K562 (cell line): Measurements from ENCODE around the gene STEAP1B. TPM values are rescaled to one million over a fixed set of nuclear protein-coding genes. Genes with fewer than 3 reads are reported as not detected.
A peak's percentile ranks its signal among the peaks of the same experiment; 100 is the strongest.
"Not testable (repeated sequence)": the region's sequence is repeated elsewhere in the genome, so short reads cannot be mapped to it uniquely, and the experiment has no call there.

Experiments
- BHLHE40 ChIP-seq: IDR thresholded peaks from 2 replicates; pipeline ENCODE4 v1.6.1; 2011; ENCODE audit warnings: low read length, improper control_type of control experiment
- CBFB ChIP-seq: sonication (generic); formaldehyde crosslinking; IDR thresholded peaks from 2 replicates; pipeline ENCODE4 v1.4.0; 2020; ENCODE audit warnings: mild to moderate bottlenecking, missing genetic modification reagents
- CREB1 ChIP-seq, 2 experiments: sonication (generic) in 1 of 2; formaldehyde crosslinking in 1 of 2; IDR thresholded peaks; 2 replicates each; pipeline versions ENCODE4 v1.6.1 to v1.8.0; 2012 to 2022; ENCODE audit warnings: inconsistent platforms in 1 of 2, mild to moderate bottlenecking in 1 of 2, missing genetic modification reagents in 1 of 2, moderate library complexity in 1 of 2
- CREM ChIP-seq: IDR thresholded peaks from 2 replicates; pipeline ENCODE4 v1.6.1; 2014; ENCODE audit warnings: antibody characterized with exemption, low read depth
- CTBP1 ChIP-seq: fragments of 450-650 bp; IDR thresholded peaks from 2 replicates; pipeline ENCODE4 v1.6.1; 2016; ENCODE audit warnings: borderline replicate concordance
- E2F6 ChIP-seq, 2 experiments: IDR thresholded peaks; 2 replicates each; pipeline ENCODE4 v1.6.1; 2011; ENCODE audit warnings: borderline replicate concordance in 1 of 2, control low read depth in 1 of 2, low read depth in 1 of 2, low read length in 1 of 2, mild to moderate bottlenecking in 1 of 2, mixed read lengths in 1 of 2, moderate library complexity in 1 of 2; ENCODE audit not compliant: insufficient read depth in 1 of 2, insufficient read length in 1 of 2, poor library complexity in 1 of 2, severe bottlenecking in 1 of 2; ENCODE audit errors: extremely low read depth in 1 of 2
- FIP1L1 ChIP-seq: fragments of 200-400 bp; formaldehyde crosslinking; IDR thresholded peaks from 2 replicates; pipeline ENCODE4 v1.6.1; 2018; ENCODE audit warnings: mild to moderate bottlenecking, low read depth, low read length; ENCODE audit not compliant: poor library complexity, severe bottlenecking
- GATAD2B ChIP-seq: fragments of 450-650 bp; IDR thresholded peaks from 2 replicates; pipeline ENCODE4 v1.6.1; 2017; ENCODE audit warnings: mild to moderate bottlenecking, borderline replicate concordance
- KDM4B ChIP-seq, 2 experiments: fragments of 450-650 bp in 1 of 2; sonication (generic) in 1 of 2; IDR thresholded peaks; 2 replicates each; pipeline ENCODE4 v1.6.1; 2016 to 2017; ENCODE audit warnings: borderline replicate concordance in 2 of 2, antibody characterized with exemption in 1 of 2, low read depth in 1 of 2, mild to moderate bottlenecking in 1 of 2
- KDM5B ChIP-seq: fragments of 200-600 bp; sonication (generic); IDR thresholded peaks from 2 replicates; pipeline ENCODE4 v1.6.1; 2012; ENCODE audit warnings: low read depth, mild to moderate bottlenecking, moderate library complexity, low read length, control low read depth, inconsistent platforms; ENCODE audit not compliant: insufficient replicate concordance
- L3MBTL2 ChIP-seq: fragments of 450-650 bp; IDR thresholded peaks from 2 replicates; pipeline ENCODE4 v1.6.1; 2016; ENCODE audit warnings: mild to moderate bottlenecking, moderate library complexity
- MAZ ChIP-seq, 2 experiments: fragments of 450-650 bp in 1 of 2; sonication (generic) in 1 of 2; formaldehyde crosslinking; IDR thresholded peaks in 1 of 2; conservative IDR thresholded peaks in 1 of 2; 2 replicates each; pipeline versions ENCODE4 v1.4.0 to v1.5.0; 2020; ENCODE audit warnings: mild to moderate bottlenecking in 1 of 2, missing genetic modification reagents in 1 of 2
- NFIC ChIP-seq: fragments of 450-650 bp; IDR thresholded peaks from 2 replicates; pipeline ENCODE4 v1.6.1; 2017; ENCODE audit warnings: mild to moderate bottlenecking, inconsistent platforms
- RCOR1 ChIP-seq, 2 experiments: IDR thresholded peaks; 2 replicates each; pipeline ENCODE4 v1.6.1; 2012; ENCODE audit warnings: low read depth in 2 of 2, low read length in 2 of 2, borderline replicate concordance in 1 of 2, improper control_type of control experiment in 1 of 2
- SMC3 ChIP-seq: conservative IDR thresholded peaks from 2 replicates; pipeline ENCODE4 v1.6.1; 2011; ENCODE audit warnings: low read depth, low read length, improper control_type of control experiment; ENCODE audit not compliant: insufficient read depth
- SUPT5H ChIP-seq: fragments of 450-650 bp; IDR thresholded peaks from 2 replicates; pipeline ENCODE4 v1.6.1; 2016
- TFAP4 ChIP-seq: sonication (generic); formaldehyde crosslinking; IDR thresholded peaks from 2 replicates; pipeline ENCODE4 v1.8.0; 2022; ENCODE audit warnings: missing genetic modification reagents, mild to moderate bottlenecking, moderate library complexity, borderline replicate concordance
- ZBTB9 ChIP-seq: fragments of 450-650 bp; formaldehyde crosslinking; IDR thresholded peaks from 2 replicates; pipeline ENCODE4 v1.4.0; 2020; ENCODE audit warnings: mild to moderate bottlenecking, moderate library complexity
- ZFX ChIP-seq: sonication (generic); formaldehyde crosslinking; IDR thresholded peaks from 2 replicates; pipeline ENCODE4 v1.8.0; 2022; ENCODE audit warnings: mild to moderate bottlenecking, missing genetic modification reagents, moderate library complexity
- ZNF263 ChIP-seq: sonication (generic); formaldehyde crosslinking; IDR thresholded peaks from 2 replicates; pipeline ENCODE4 v1.8.0; 2022; ENCODE audit warnings: mild to moderate bottlenecking, missing genetic modification reagents, borderline replicate concordance
- ZNF511 ChIP-seq: sonication (generic); formaldehyde crosslinking; IDR thresholded peaks from 2 replicates; pipeline ENCODE4 v1.8.0; 2022; ENCODE audit warnings: mild to moderate bottlenecking, missing genetic modification reagents
- polyA plus RNA-seq, 8 experiments: library from polyadenylated mRNA; depleted of rRNA in 4 of 8; stranded (reverse) in 5 of 8; unstranded in 3 of 8; fragments of >200 nt; fragmentation: Nextera tagmentation in 2 of 8; fragmentation: Illumina TruSeq in 1 of 8; extraction: Ambion mirVana in 2 of 8; extraction: Trizol in 1 of 8; gene quantifications; 2 replicates each; pipeline versions ENCODE4 v1.2.1 to v1.2.3, GENCODE V29; 2011 to 2014; ENCODE audit warnings: inconsistent platforms in 1 of 8, missing spikeins in 1 of 8
- total RNA-seq, 7 experiments: library from RNA; depleted of rRNA in 6 of 7; stranded (reverse); fragments of >200 nt in 6 of 7; fragmentation: Illumina TruSeq in 2 of 7; extraction: Trizol in 2 of 7; gene quantifications; 2 replicates each; pipeline versions ENCODE4 v1.2.1 to v1.2.3, GENCODE V29; 2011 to 2021; ENCODE audit warnings: low replicate concordance in 1 of 7

STEAP1B gene
- total and polyA plus RNA-seq, 9 of the 15 experiments (the other 6 are each of a cell fraction or from before 2014, with no cell fraction given): 20.0 to 38.5 (median 30.6) TPM

GRCh38 chr7:22499888-22500689 lies at the start of gene STEAP1B (continued):
- TF ChIP-seq KDM4B (IDR thresholded peaks at IDR 0.05; ENCODE audit: borderline replicate concordance in 2 of 2, low read depth in 1 of 2): 0 out of 4 replicates have a peak, but pooled peaks of 1 of the 2 experiments have one; percentile 56
- peak in 1 of 2 experiments; percentile 62; a peak in 1 of 4 replicates for TF ChIP-seq RCOR1 (IDR thresholded peaks at IDR 0.05; ENCODE audit: borderline replicate concordance in 1 of 2, low read depth in 2 of 2, low read length in 2 of 2)
- peak; percentile 97 for TF ChIP-seq L3MBTL2
- 0 out of 2 replicates have a peak, but pooled peaks have one; percentile 40 for TF ChIP-seq CBFB (CRISPR knock-in tag)
- TF ChIP-seq CREM: peak; percentile 70
- TF ChIP-seq NFIC: peak; percentile 43; the same call in 1 of the 2 replicates
- TF ChIP-seq SUPT5H: peak; percentile 62
- TF ChIP-seq ZBTB9 (CRISPR knock-in tag): 0 out of 2 replicates have a peak, but pooled peaks have one; percentile 43
- peak; percentile 80 for TF ChIP-seq TFAP4 (CRISPR knock-in tag)
- TF ChIP-seq SMC3: peak; percentile 56; the same call in 1 of the 2 replicates
- TF ChIP-seq E2F6 (IDR thresholded peaks at IDR 0.05; ENCODE audit: borderline replicate concordance in 1 of 2, extremely low read depth in 1 of 2, insufficient read depth in 1 of 2, insufficient read length in 1 of 2, low read depth in 1 of 2, low read length in 1 of 2, poor library complexity in 1 of 2, severe bottlenecking in 1 of 2): peak; percentile 95 to 98
- peak; percentile 40; the same call in 1 of the 2 replicates for TF ChIP-seq CTBP1
- TF ChIP-seq MAZ (CRISPR knock-in tag; conservative IDR thresholded peaks at IDR 0.05 in 1 of 2, IDR thresholded peaks at IDR 0.05 in 1 of 2): peak; percentile 38 to 70; a peak in 2 of 4 replicates
- 0 out of 2 replicates have a peak, but pooled peaks have one; percentile 45 for TF ChIP-seq ZNF263 (CRISPR knock-in tag)
- TF ChIP-seq GATAD2B: peak; percentile 31; the same call in 1 of the 2 replicates
- TF ChIP-seq ZFX (CRISPR knock-in tag): peak; percentile 79
- peak; percentile 86 for TF ChIP-seq ZNF511 (CRISPR knock-in tag)
- TF ChIP-seq FIP1L1: peak; percentile 35
- peak; percentile 33; the same call in 1 of the 2 replicates for TF ChIP-seq BHLHE40
- not testable (repeated sequence) for TF ChIP-seq CREB1 (IDR thresholded peaks at IDR 0.05)
- peak; percentile 65 for TF ChIP-seq CREB1 (CRISPR knock-in tag; IDR thresholded peaks at IDR 0.05)
- peak; percentile 75 for TF ChIP-seq KDM5B
